SKM-1 treated with dmso at 0.1 percent for 144 hours (cell line): ENCODE measurements around the gene PLEKHG5.

Source experiments
- DNase-seq: peaks from one replicate; lab custom pipeline; 2025; ENCODE audit not compliant: unreplicated experiment; lab: John Stamatoyannopoulos, UW

PLEKHG5 gene

GRCh38 chr1:6511056-6511455 is 19.6 kb upstream of the PLEKHG5 start:
- DNase-seq = no peak

DNA sequence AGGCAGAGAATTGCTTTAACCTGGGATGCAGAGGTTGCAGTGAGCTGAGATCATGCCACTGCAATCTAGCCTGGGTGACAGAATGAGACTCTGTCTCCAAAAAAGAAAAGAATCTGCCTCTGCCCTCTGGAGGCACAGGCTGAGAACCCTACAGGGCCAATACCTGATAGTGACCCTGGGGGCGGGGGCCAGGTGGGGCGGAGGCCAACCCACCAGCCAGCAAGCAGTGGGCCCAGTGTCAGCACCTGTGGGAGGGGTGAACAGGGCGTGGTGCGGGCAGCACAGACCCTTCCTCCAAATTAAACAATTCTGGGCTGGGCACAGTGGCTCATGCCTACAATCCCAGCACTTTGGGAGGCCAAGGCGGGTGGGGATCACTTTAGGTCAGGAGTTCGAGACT is 19.0 kb upstream of the PLEKHG5 start:
- no peak for DNase-seq

DNA sequence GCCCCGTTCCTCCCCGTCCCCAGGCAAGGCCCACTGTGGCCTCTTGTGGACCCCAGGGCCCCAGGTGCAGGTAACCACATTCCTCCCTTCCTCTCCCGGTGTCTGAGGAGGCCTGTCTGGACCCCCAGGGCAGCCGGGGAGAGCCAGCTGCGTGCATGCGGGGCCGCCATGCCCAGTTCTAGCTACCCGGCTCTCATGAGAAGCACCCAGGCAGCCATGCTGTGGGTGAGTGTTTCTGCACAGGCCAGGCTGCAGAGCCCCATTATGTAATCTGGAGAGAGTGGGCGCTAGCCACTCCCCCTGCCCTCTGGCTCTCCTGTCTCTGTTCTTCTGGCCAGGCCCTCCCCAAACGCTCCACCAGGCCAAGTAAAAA is 18.4 kb upstream of the PLEKHG5 start:
- no peak for DNase-seq

GRCh38 chr1:6509220-6509918 is 17.9 kb upstream of the PLEKHG5 start:
- DNase-seq = no peak

DNA sequence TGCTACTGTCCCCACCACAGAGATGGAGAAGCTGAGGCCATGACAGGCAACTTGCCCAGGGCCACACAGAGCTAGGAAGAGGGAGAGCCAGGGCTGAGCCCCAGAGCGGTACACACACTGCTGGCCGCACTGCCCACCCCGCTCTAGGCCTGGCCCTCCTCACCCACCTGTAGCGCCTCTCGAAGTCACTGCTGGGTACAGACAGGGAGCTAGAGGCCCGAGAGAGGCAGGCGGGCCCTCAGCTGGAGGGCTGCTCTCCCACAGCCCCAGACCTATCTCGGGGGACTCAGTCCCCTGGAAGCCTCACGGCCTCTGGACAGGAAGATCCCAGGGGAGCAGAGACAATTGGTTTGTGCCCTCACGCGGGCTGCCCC is 17.3 kb upstream of the PLEKHG5 start:
- no peak for DNase-seq

- DNase-seq = no peak
Measured at GRCh38 chr1:6508154-6508815, 16.8 kb upstream of the PLEKHG5 start.

DNA sequence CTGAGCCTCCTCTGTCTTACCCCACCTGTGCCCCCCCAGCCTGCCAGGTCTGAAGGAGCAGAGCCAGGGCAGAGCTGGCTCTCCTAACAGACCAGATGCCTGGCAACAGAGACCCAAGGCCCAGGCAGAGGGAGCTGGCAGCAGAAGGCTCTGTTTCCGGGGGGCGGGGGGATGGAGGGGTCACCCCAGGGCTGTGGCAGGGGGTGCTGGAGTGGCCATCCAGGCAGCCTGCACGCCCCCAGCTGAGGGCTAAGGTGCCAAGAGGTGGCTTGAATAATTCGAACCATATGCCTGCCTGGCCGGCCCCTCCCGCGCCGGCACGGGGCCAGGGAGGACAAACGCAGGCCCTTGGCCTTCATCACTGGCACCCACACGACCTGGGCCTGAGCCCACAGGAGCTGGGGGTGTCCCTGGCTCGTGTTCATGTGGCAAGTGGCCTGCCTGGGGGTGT is 16.0 kb upstream of the PLEKHG5 start:
- DNase-seq = no peak

DNA sequence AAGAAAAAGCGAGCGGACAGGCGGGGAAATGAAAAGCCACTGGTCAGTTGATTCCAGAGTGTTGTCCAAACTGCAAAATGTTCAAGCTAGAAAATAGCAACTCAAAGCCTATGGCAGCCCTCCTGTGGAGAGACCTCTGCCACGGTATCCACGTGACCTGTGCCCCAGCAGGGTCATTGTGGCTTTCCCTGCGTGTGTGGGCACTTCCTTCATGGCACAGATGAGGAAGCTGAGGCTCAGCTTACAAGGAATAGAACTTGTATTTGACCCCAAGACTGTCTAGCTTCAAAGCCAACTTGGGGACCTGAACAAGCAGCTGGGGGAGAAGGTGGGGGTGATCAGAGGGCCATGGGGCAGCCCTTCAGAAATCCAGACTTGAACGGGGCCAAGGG is 15.6 kb upstream of the PLEKHG5 start:
- DNase-seq = peak; percentile 22

DNA sequence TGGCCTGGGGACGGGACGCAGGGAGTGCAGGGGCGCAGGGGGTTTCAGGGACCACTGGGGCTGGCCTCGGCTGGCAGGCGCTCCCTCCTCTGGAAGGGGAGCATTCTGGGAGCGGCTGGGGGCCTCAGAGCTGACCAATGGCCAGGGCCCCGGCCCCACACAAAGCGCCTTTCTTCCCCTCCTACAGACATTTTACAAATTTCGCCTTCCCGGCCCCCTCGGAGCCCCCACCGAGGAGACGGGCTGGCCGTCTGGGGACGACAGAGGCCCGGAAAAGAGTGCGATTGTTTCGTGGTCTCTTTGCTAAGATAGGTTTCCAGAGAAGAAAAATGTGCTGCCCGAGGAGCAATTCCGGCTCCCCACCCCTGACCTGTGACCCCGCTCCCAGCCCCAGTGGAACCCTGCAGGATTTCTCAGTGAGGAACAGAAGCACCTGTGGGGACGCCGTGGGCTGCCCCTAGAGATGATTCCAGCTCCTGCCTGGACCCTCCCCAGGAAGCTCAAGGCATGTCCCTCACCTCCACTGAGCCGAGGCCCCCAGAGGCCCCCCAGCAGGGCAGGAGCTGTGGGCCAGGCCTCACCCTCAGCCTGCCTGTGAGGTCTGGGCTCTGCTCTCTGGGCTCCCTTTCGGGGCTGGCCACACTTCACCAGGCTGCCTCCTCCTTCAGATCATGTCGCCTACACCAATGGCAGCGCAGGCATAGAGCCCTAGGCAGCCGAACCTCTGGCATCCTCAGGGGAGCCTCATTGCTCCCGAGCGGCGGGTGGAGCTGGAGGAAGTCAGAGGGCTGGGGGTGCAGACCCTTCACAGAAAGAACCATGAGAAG is 15.0 kb upstream of the PLEKHG5 start:
- no peak for DNase-seq

- DNase-seq = no peak
Measured at GRCh38 chr1:6505367-6506209, 14.1 kb upstream of the PLEKHG5 start.

- no peak for DNase-seq
Measured at GRCh38 chr1:6504887-6505286, 13.4 kb upstream of the PLEKHG5 start.

DNA sequence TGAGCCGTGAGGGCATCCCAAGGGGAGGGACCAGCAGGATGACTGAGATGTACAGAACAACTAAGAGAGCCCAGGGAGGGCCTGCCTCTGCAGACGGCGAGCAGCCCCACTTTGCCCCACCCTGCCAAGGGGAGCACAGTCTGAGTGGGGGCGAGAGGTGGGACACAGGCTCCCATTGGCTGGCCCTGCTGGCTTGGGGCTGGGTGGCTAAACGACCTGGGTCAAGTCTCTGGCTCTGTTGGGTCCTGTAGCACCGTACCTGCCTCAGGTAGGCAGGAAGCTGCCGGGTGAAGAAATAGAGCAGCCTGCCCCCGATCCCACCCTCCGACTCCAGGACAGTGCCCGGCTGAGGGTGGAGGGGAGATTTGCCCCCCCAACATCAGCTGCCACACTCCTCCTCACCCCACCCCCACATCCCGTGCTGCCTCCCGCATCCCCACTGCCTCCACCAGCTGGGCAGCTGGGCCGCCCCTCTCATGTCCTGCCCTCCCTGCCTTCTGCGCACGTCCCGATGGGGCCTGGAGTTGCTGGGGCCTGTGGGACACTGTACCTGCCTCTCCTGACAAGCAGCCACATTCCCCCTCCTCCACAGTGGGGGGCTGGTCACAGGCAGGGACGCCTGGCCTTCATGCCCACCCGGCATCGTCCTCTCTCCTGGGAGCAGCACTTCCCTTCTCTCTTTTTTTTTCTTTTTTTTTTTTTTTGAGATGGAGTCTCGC is 12.6 kb upstream of the PLEKHG5 start:
- DNase-seq = no peak

DNA sequence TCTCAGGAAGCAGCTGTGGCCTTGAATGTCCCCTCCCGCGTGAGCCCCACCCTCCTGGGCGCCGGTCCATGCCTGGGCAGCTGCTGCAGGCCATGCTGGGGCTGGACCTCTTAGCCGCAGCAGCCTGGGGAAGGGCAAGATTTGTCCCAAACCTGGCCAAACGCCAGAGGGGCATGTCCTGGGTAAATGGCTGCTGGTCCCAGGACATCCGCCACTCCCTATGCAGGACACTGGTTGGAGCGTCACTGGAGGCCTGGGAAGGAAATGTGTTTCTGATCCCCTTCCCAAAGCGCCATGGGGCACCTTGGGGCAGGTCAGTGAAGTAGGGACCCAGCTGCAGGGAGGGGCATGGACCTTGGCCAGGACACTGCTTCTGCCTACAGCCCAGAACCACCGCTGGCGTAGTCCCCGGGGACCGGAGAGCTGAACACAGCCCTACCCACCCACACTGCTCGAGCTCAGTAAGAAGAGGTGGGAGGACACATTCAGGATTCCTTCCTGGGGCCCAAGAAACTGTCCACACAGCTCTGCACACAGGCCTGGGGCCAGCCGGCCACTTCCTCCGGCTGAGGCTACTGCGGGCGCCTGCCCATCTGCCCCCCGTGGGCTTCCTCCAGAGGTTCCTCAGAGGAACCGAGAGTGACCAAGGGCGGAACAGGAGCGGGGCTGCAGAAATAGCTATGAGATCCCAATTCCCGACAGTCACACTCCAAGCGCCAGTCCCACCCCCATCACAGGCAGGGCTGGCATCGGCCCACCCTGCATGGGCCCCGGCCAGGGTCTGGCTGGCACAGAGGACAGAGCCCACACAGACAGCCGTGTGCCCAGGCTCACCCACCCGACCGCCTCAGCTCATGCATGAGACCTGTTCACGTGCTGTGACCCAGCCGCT is 10.8 kb upstream of the PLEKHG5 start:
- no peak for DNase-seq

- DNase-seq = no peak
Measured at GRCh38 chr1:6501279-6501813, 9.9 kb upstream of the PLEKHG5 start.

DNA sequence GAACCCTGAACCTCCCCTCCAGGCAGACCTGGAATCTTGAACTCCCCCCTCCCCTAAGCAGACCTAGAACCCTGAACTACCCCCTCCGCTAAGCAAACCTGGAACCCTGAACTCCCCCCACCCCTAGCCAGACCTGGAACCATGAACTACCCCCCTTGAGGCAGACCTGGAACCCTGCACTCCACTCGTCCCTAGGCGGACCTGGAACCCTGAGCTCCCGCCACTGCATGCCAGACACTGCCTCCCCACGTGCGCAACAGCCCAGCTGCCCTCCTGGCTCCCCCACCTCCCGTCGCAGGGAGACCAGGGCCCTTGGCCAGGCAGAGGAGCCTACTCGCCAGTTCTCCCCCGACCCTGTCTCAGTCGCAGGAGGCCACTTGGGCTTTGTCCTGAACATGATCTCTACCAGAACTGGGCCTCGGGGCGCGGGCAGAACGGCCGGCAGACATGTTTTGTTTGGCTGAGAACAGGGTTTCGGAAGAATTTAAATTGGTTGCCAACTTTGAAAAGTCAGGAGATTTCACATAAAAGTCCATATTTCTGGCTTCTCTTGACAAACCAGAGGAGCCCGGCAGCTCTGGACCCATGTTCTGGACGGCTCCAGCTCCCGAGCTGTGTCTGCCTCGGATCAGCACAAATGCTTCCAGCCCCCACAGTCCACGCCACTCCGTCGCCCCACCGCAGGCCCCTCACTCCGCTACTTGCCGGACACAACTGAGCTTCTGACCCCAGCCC is 9.2 kb upstream of the PLEKHG5 start:
- no peak for DNase-seq

- no peak for DNase-seq
Measured at GRCh38 chr1:6499296-6499695, 7.8 kb upstream of the PLEKHG5 start.

- no peak for DNase-seq
Measured at GRCh38 chr1:6498576-6499111, 7.2 kb upstream of the PLEKHG5 start.

DNA sequence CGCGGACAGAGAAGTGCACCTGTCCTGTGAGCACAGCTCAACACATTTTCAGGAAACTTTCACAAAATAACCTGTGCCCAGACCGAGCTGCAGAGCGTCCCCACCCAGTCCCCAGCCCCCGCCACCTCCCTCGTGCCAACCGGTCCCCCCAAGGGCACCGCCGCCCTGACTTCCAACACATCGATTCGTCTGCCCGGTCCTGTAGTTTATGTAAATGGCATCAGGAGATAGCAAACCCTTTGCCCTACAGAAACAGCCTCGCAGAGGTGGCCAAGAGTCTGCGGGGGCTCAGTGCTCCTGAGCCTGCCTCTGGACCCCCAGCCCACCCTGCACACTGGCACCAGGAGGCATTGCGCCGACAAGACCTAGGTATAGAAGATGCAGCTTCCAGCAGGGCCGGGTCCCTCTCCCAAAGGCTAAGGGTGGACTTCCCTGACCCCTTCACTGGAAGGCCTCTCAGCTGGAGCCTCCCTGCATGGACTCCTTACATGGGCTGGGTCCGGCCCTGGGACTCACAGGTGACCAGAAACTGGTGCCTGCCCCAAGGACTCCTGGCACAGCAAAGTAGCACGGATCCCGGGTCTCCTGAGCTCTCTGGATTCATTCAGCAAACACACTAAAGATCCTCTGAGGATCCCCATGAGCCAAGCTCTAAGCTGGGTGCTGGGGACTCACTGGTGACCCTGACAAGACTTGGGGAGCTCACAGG is 6.6 kb upstream of the PLEKHG5 start:
- no peak for DNase-seq
